Measurements from ENCODE around the gene ANGPTL4. TPM values are rescaled to one million over a fixed set of nuclear protein-coding genes. Genes with fewer than 3 reads are reported as not detected.
A peak's percentile ranks its signal among the peaks of the same experiment; 100 is the strongest.

The ANGPTL4 gene
- total and polyA plus RNA-seq, 9 of the 15 experiments (the other 6 are each of a cell fraction or from before 2014, with no cell fraction given) = 0.05 to 0.77 (median 0.22) TPM; not detected in 4

DNA sequence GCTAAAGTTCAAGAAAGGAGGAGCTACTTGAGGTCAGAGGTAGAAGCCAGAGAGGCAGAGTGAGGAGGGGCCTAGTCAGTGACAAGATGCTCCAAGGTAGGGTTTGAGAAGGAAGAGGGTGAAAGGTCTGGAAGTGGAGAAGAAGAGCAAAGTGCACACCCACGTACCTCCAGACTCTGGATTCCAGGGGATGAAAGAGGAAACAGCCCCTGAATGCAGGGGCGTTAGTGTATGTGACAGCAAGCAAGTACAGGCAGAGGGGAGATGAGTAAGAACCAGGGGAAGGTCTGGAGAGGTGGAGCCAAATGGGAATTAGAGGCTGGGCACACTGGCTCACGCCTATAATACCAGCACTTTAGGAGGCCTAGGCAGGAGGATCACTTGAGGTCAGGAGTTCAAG lies 34.0 kb upstream of the ANGPTL4 start:
- no peak for ATAC-seq
- POLR2A ChIA-PET = interaction anchor here (0.6 to 0.7 kb wide), 2 partner anchors 19 to 127 kb away, joined by 3 to 4 read pairs; no protein-coding TSS in a partner anchor
- no peak overlapping the region for H3K4me3 ChIP-seq
- BruUV-seq (replicated peaks) = no TSS peak
- peak in 1 of 4 experiments; percentile 4 for DNase-seq (ENCODE audit: extremely low read depth in 1 of 4, low spot score in 3 of 4)
- in situ Hi-C loops (cut with MboI) = no loop called here
- WGBS (ENCODE audit: insufficient coverage, low coverage, missing lambda C conversion rate) = 41% methylated on average over 3 of the region's 3 CpGs
- H3K79me2 ChIP-seq (ENCODE audit: control insufficient read depth, insufficient read depth, low read length) = no peaks in the 10 kb centered on the region
- H3K4me2 ChIP-seq (ENCODE audit: insufficient read depth, low read length) = no peak overlapping the region
- FAIRE-seq = no peak
- peaks cover 13 to 21% of the 10 kb centered on the region in 2 experiments; a peak in 3 of 5 replicates for H3K27me3 ChIP-seq (ENCODE audit: control insufficient read depth in 2 of 2, insufficient read depth in 2 of 2, low read length in 2 of 2)
- TF ChIP-seq SOX6 (IDR thresholded peaks at IDR 0.05) = no peak
- peak; percentile 51 for TF ChIP-seq EGR1 (conservative IDR thresholded peaks at IDR 0.05)
- no peak for TF ChIP-seq HEY1 (CRISPR knock-in tag; IDR thresholded peaks at IDR 0.05; ENCODE audit: borderline replicate concordance)
- no peak for TF ChIP-seq ZNF785 (CRISPR knock-in tag; IDR thresholded peaks at IDR 0.05)
- TF ChIP-seq, protein P1, sequence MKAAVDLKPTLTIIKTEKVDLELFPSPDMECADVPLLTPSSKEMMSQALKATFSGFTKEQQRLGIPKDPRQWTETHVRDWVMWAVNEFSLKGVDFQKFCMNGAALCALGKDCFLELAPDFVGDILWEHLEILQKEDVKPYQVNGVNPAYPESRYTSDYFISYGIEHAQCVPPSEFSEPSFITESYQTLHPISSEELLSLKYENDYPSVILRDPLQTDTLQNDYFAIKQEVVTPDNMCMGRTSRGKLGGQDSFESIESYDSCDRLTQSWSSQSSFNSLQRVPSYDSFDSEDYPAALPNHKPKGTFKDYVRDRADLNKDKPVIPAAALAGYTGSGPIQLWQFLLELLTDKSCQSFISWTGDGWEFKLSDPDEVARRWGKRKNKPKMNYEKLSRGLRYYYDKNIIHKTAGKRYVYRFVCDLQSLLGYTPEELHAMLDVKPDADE (conservative IDR thresholded peaks at IDR 0.05; ENCODE audit: control insufficient read depth, low read depth, low read length) = no peak
- TF ChIP-seq ILF3 (IDR thresholded peaks at IDR 0.05; ENCODE audit: borderline replicate concordance) = no peak
- no peak for TF ChIP-seq CBX8 (IDR thresholded peaks at IDR 0.05; ENCODE audit: borderline replicate concordance, extremely low read depth, low read depth, low read length, poor library complexity, severe bottlenecking)
- TF ChIP-seq AFF4 (CRISPR knock-in tag; IDR thresholded peaks at IDR 0.05) = no peak
- peak; percentile 42; the same call in 1 of the 2 replicates for TF ChIP-seq NR2C1 (IDR thresholded peaks at IDR 0.05)
- no peak for TF ChIP-seq NR2C1 (tag; IDR thresholded peaks at IDR 0.05)
- no peak overlapping the region for H3K27ac ChIP-seq (ENCODE audit: extremely low read depth, low read depth, low read length)
- H3K9me3 ChIP-seq (replicated peaks; ENCODE audit: control insufficient read depth, insufficient read depth, low read depth, low read length) = no peaks in the 10 kb centered on the region
- CTCF ChIA-PET (ENCODE audit: low intra/inter-chr PET ratio) = no interaction called here
- no peak overlapping the region for H2AFZ ChIP-seq (ENCODE audit: low read depth, low read length)
- no peaks in the 10 kb centered on the region for H3K36me3 ChIP-seq (ENCODE audit: control insufficient read depth, insufficient read depth, low read length)
- H4K20me1 ChIP-seq (replicated peaks; ENCODE audit: control insufficient read depth, insufficient read depth, low read length) = no peaks in the 10 kb centered on the region
- no peaks in the 10 kb centered on the region for H3K9me1 ChIP-seq (ENCODE audit: control insufficient read depth, insufficient read depth, low read length)
- H3K4me1 ChIP-seq (replicated peaks in 1 of 2; ENCODE audit: control insufficient read depth in 2 of 2, insufficient read depth in 2 of 2, low read length in 2 of 2) = peaks cover 0 to 23% of the 10 kb centered on the region in 2 experiments; a peak in 3 of 5 replicates
- intact Hi-C loops (cut with micrococcal nuclease) = loop anchor here (10.0 kb wide), 1 partner anchor 65 kb away; no protein-coding TSS in a partner anchor
- H3K9ac ChIP-seq (ENCODE audit: insufficient read depth in 1 of 2, low read depth in 2 of 2, low read length in 2 of 2) = peak overlapping the region in 1 of 2 experiments; percentile 56; a peak in 1 of 4 replicates
